ENCODE results near the gene DTNBP1. TPM values are rescaled to one million over a fixed set of nuclear protein-coding genes. Genes with fewer than 3 reads are reported as not detected.
A peak's percentile ranks its signal among the peaks of the same experiment; 100 is the strongest.

DTNBP1 gene
- total and polyA plus RNA-seq, 7 experiments from 2014 or later, result 19.8 to 40.0 (median 27.4) TPM

DNA sequence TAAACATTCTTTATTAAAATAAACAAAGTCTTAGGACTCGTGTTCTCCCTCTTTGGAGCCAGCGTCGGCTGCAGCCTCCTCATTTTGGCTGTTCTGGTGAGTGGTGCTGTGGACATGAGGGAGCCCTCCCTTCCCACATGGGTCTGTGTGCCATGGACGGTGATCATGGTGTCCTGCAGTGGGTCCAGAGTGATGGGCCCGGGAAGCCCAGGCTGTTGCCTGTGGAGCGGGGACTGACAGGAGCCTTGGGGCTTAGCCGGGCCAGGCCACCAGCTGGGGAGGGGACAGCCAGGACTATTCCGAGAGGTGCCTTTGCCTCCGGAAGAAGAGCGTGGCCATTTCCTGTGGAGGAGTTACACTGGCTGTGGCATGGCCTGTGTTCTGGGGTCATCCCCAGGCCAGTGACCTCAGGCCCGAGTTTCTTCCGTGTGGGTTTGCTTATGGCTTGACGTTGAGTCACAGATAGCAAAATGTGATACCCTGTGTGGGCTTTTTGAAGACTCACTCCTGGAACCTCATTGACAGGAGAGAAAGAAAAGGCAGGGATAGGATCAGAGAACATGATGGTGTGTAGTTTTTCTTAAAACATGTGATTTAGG is 153.4 kb downstream of the DTNBP1 start:
- peaks cover 0 to 13% (median 5%) of the 10 kb centered on the region in 7 donors for H3K4me1 Mint-ChIP-seq
- no peak for DNase-seq
- Histone ChIP-seq H3K36me3 (ENCODE audit: control insufficient read depth in 2 of 3, insufficient read depth in 3 of 3, low read length in 3 of 3) (peaks cover 0 to 100% (median 15%) of the 10 kb centered on the region in 3 experiments), H3K9me3 (ENCODE audit: control insufficient read depth in 2 of 3, low read length in 3 of 3) (no peaks in the 10 kb centered on the region), H3K27me3 (ENCODE audit: control insufficient read depth in 2 of 2, insufficient read depth in 2 of 2, low read length in 2 of 2) (no peaks in the 10 kb centered on the region), H3K4me3 (ENCODE audit: low read length) (no peak overlapping the region), H3K27ac (ENCODE audit: low read depth, low read length) (no peak overlapping the region), H3K4me1 (ENCODE audit: control insufficient read depth in 2 of 2, insufficient read depth in 2 of 2, low read length in 2 of 2) (no peaks in the 10 kb centered on the region)
- intact Hi-C loops (cut with micrococcal nuclease), result no loop called here
- no peaks in the 10 kb centered on the region for H3K27me3 Mint-ChIP-seq
- H3K9me3 Mint-ChIP-seq, result no peaks in the 10 kb centered on the region
- no peak for ATAC-seq
- peaks cover 9 to 55% (median 15%) of the 10 kb centered on the region in 5 donors for H3K36me3 Mint-ChIP-seq
- ChIA-PET POLR2A (no interaction called here), CTCF (no interaction called here)
- H3K4me3 Mint-ChIP-seq, result no peak overlapping the region
- peak overlapping the region in 5 of 9 donors; percentile 27 to 62 (median 43) for H3K27ac Mint-ChIP-seq

DNA sequence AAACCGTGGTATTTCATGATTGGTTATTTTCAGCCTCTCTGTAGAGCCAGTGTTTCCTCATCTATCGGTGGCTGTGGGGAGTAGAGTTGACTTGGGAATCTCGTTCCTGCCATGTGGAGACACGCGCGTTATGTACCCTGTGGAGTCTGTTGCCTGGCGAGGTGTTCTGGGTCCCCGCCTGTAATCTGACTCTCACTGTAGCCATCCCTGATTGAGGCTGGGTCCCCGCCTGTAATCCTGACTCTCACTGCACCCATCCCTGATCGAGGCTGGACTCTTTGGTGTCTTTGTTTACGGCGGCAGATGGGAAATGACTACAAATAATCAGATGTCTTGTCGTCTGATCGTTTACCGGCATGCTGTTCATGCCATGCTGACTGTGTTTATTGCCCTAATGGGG is 153.9 kb downstream of the DTNBP1 start:
- peaks cover 0 to 100% (median 15%) of the 10 kb centered on the region in 3 experiments for H3K36me3 ChIP-seq (ENCODE audit: control insufficient read depth in 2 of 3, insufficient read depth in 3 of 3, low read length in 3 of 3)
- H3K9me3 Mint-ChIP-seq, result no peaks in the 10 kb centered on the region
- DNase-seq (no peak), ATAC-seq (no peak)
- peak overlapping the region in 4 of 9 donors; percentile 27 to 72 (median 55) for H3K27ac Mint-ChIP-seq
- H3K27me3 ChIP-seq (ENCODE audit: control insufficient read depth in 2 of 2, insufficient read depth in 2 of 2, low read length in 2 of 2), result no peaks in the 10 kb centered on the region
- no peaks in the 10 kb centered on the region for H3K9me3 ChIP-seq (ENCODE audit: control insufficient read depth in 2 of 3, low read length in 3 of 3)
- H3K27ac ChIP-seq (ENCODE audit: low read depth, low read length), result no peak overlapping the region
- CTCF ChIA-PET, result no interaction called here
- H3K27me3 Mint-ChIP-seq, result no peaks in the 10 kb centered on the region
- H3K4me3 Mint-ChIP-seq, result no peak overlapping the region
- H3K4me1 ChIP-seq (ENCODE audit: control insufficient read depth in 2 of 2, insufficient read depth in 2 of 2, low read length in 2 of 2), result no peaks in the 10 kb centered on the region
- peaks cover 4 to 54% (median 17%) of the 10 kb centered on the region in 5 donors for H3K36me3 Mint-ChIP-seq
- H3K4me1 Mint-ChIP-seq, result peaks cover 0 to 14% (median under 1%) of the 10 kb centered on the region in 7 donors
- H3K4me3 ChIP-seq (ENCODE audit: low read length), result no peak overlapping the region
- POLR2A ChIA-PET, result no interaction called here
- intact Hi-C loops (cut with micrococcal nuclease), result no loop called here

DNA sequence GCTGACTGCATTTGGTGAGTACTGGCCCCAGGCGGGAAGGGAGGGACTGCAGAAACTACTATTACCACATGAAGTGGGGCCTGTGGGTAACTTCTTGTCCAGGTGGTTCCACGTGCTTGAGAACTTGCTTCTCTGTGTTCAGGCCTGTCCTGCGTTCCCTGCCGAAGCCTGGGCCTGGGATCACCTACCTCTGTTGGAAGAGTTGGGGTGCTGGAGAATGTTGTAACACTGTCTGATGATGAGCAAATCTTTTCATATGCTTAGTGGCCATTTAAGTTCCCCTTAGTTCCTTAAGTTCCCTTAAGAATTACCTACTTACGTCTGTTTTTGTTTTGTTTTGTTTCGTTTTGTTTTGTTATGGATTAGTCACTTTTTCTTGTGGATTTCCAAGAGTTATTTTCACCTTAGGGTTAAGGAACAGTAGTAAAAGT is 154.4 kb downstream of the DTNBP1 start:
- intact Hi-C loops (cut with micrococcal nuclease), result no loop called here
- no peak overlapping the region for H3K4me3 ChIP-seq (ENCODE audit: low read length)

DNA sequence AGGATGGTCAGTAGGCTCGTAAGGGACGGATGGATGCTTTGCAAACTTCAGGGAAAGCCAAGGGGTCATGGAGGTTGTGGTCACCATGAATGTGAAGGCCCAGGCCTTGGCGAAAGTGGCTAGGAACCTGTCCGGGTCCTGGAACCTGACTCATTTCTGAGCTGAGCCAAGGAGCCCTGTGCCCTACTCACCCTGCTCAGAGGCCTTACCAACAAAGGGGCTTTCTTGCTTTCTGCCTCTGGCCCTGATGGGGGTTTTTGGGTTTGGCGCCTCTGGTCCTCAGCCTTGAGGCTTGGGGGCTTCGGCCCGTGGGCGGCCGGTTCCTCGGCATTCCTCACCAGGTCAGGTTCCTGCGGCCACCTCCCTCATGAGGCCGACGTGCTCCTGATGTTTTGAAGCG is 155.1 kb downstream of the DTNBP1 start:
- CTCF ChIA-PET, result interaction anchor here (0.6 kb wide), 1 partner anchor 468 kb away, joined by 3 read pairs; no protein-coding TSS in a partner anchor
- POLR2A ChIA-PET, result no interaction called here
- no peaks in the 10 kb centered on the region for H3K27me3 Mint-ChIP-seq
- H3K9me3 Mint-ChIP-seq, result peaks cover 0 to 2% (median 0%) of the 10 kb centered on the region in 11 donors
- peaks cover 0 to 18% (median 0%) of the 10 kb centered on the region in 7 donors for H3K4me1 Mint-ChIP-seq
- Histone ChIP-seq H3K27me3 (ENCODE audit: control insufficient read depth in 2 of 2, insufficient read depth in 2 of 2, low read length in 2 of 2) (no peaks in the 10 kb centered on the region), H3K4me3 (ENCODE audit: low read length) (no peak overlapping the region), H3K9me3 (ENCODE audit: control insufficient read depth in 2 of 3, low read length in 3 of 3) (no peaks in the 10 kb centered on the region), H3K27ac (ENCODE audit: low read depth, low read length) (no peak overlapping the region), H3K36me3 (ENCODE audit: control insufficient read depth in 2 of 3, insufficient read depth in 3 of 3, low read length in 3 of 3) (peaks cover 0 to 100% (median 19%) of the 10 kb centered on the region in 3 experiments), H3K4me1 (ENCODE audit: control insufficient read depth in 2 of 2, insufficient read depth in 2 of 2, low read length in 2 of 2) (no peaks in the 10 kb centered on the region)
- intact Hi-C loops (cut with micrococcal nuclease), result no loop called here
- peaks cover 0 to 50% (median 13%) of the 10 kb centered on the region in 5 donors for H3K36me3 Mint-ChIP-seq
- no peak overlapping the region for H3K27ac Mint-ChIP-seq
- H3K4me3 Mint-ChIP-seq, result no peak overlapping the region
- DNase-seq (no peak), ATAC-seq (no peak)

More for the DNA sequence above, 154.4 kb downstream of the DTNBP1 start:
- no peaks in the 10 kb centered on the region for H3K9me3 Mint-ChIP-seq
- no peak overlapping the region for H3K4me3 Mint-ChIP-seq
- Histone ChIP-seq H3K4me1 (ENCODE audit: control insufficient read depth in 2 of 2, insufficient read depth in 2 of 2, low read length in 2 of 2) (no peaks in the 10 kb centered on the region), H3K36me3 (ENCODE audit: control insufficient read depth in 2 of 3, insufficient read depth in 3 of 3, low read length in 3 of 3) (peaks cover 0 to 100% (median 19%) of the 10 kb centered on the region in 3 experiments), H3K9me3 (ENCODE audit: control insufficient read depth in 2 of 3, low read length in 3 of 3) (no peaks in the 10 kb centered on the region), H3K27me3 (ENCODE audit: control insufficient read depth in 2 of 2, insufficient read depth in 2 of 2, low read length in 2 of 2) (no peaks in the 10 kb centered on the region), H3K27ac (ENCODE audit: low read depth, low read length) (no peak overlapping the region)
- ATAC-seq (peak; percentile 49), DNase-seq (no peak)
- POLR2A ChIA-PET, result no interaction called here
- H3K4me1 Mint-ChIP-seq, result peaks cover 0 to 17% (median 0%) of the 10 kb centered on the region in 7 donors
- no peaks in the 10 kb centered on the region for H3K27me3 Mint-ChIP-seq
- CTCF ChIA-PET, result no interaction called here
- peak overlapping the region in 6 of 9 donors; percentile 22 to 82 (median 68) for H3K27ac Mint-ChIP-seq
- peaks cover 0 to 52% (median 13%) of the 10 kb centered on the region in 5 donors for H3K36me3 Mint-ChIP-seq

GRCh38 chr6:15507221-15507620 is 155.6 kb downstream of the DTNBP1 start:
- no peak overlapping the region for H3K27ac ChIP-seq (ENCODE audit: low read depth, low read length)
- H3K36me3 ChIP-seq (ENCODE audit: control insufficient read depth in 2 of 3, insufficient read depth in 3 of 3, low read length in 3 of 3), result peaks cover 0 to 100% (median 14%) of the 10 kb centered on the region in 3 experiments
- CTCF ChIA-PET, result interaction anchor here (0.6 kb wide), 1 partner anchor 469 kb away, joined by 3 read pairs; no protein-coding TSS in a partner anchor
- H3K9me3 ChIP-seq (ENCODE audit: control insufficient read depth in 2 of 3, low read length in 3 of 3), result no peaks in the 10 kb centered on the region
- peaks cover 0 to 2% (median 0%) of the 10 kb centered on the region in 11 donors for H3K9me3 Mint-ChIP-seq
- ATAC-seq, result no peak
- H3K4me3 ChIP-seq (ENCODE audit: low read length), result no peak overlapping the region
- no peak for DNase-seq
- POLR2A ChIA-PET, result no interaction called here
- intact Hi-C loops (cut with micrococcal nuclease), result no loop called here
- H3K27ac Mint-ChIP-seq, result peak overlapping the region in 3 of 9 donors; percentile 29 to 77 (median 43)
- no peak overlapping the region for H3K4me3 Mint-ChIP-seq
- peaks cover 0 to 18% (median 0%) of the 10 kb centered on the region in 7 donors for H3K4me1 Mint-ChIP-seq
- H3K27me3 ChIP-seq (ENCODE audit: control insufficient read depth in 2 of 2, insufficient read depth in 2 of 2, low read length in 2 of 2), result no peaks in the 10 kb centered on the region
- no peaks in the 10 kb centered on the region for H3K4me1 ChIP-seq (ENCODE audit: control insufficient read depth in 2 of 2, insufficient read depth in 2 of 2, low read length in 2 of 2)
- peaks cover 0 to 45% (median 13%) of the 10 kb centered on the region in 5 donors for H3K36me3 Mint-ChIP-seq
- no peaks in the 10 kb centered on the region for H3K27me3 Mint-ChIP-seq

DNA sequence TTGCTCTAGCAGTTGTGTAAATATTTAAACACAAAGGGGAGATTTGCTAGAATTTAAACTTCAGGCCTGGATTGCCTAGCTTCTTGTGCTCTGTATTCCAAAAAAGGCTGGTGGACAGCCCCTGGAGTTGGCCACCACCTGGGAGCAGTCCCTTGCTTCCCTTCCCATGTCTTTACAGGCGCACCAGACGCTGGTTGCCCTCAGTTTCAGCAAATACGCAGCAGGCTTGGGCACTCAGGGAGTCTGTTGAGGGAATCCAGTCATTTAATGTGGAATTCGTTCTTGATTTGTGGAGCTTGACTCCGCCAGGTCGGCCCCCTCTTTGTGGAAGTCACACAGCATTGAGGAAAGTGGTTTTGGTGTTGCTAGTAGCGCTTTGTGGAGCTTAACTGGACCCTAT is 156.8 kb downstream of the DTNBP1 start:
- ATAC-seq (no peak), DNase-seq (no peak)
- Mint-ChIP-seq H3K27ac (peak overlapping the region in 2 of 9 donors; percentile 41 to 50), H3K36me3 (peaks cover 0 to 48% (median 13%) of the 10 kb centered on the region in 5 donors), H3K4me3 (no peak overlapping the region), H3K4me1 (peaks cover 0 to 18% (median 0%) of the 10 kb centered on the region in 7 donors), H3K9me3 (peaks cover 0 to 2% (median 0%) of the 10 kb centered on the region in 11 donors), H3K27me3 (no peaks in the 10 kb centered on the region)
- POLR2A ChIA-PET, result no interaction called here
- intact Hi-C loops (cut with micrococcal nuclease), result no loop called here
- CTCF ChIA-PET, result no interaction called here
- no peaks in the 10 kb centered on the region for H3K4me1 ChIP-seq (ENCODE audit: control insufficient read depth in 2 of 2, insufficient read depth in 2 of 2, low read length in 2 of 2)
- H3K4me3 ChIP-seq (ENCODE audit: low read length), result no peak overlapping the region
- H3K27ac ChIP-seq (ENCODE audit: low read depth, low read length), result no peak overlapping the region
- H3K36me3 ChIP-seq (ENCODE audit: control insufficient read depth in 2 of 3, insufficient read depth in 3 of 3, low read length in 3 of 3), result peaks cover 4 to 100% (median 14%) of the 10 kb centered on the region in 3 experiments
- H3K9me3 ChIP-seq (ENCODE audit: control insufficient read depth in 2 of 3, low read length in 3 of 3), result no peaks in the 10 kb centered on the region
- H3K27me3 ChIP-seq (ENCODE audit: control insufficient read depth in 2 of 2, insufficient read depth in 2 of 2, low read length in 2 of 2), result no peaks in the 10 kb centered on the region
